BE2C (cell line): ENCODE data around the gene DENND1A.
A peak's percentile ranks its signal among the peaks of the same experiment; 100 is the strongest.

Experiments
- DNase-seq: peaks from one replicate; pipeline ENCODE4 v3.0.0-alpha.2; 2020
- H3K27me3 ChIP-seq: fragments of 250-450 bp; sonication (Bioruptor Pico); 2 replicates; pipeline ENCODE4 v1.5.1; 2020; ENCODE audit warnings: mild to moderate bottlenecking
- H3K36me3 ChIP-seq: fragments of 250-450 bp; sonication (Bioruptor Pico); 2 replicates; pipeline ENCODE4 v1.5.1; 2020; ENCODE audit warnings: mild to moderate bottlenecking
- H3K4me1 ChIP-seq: fragments of 250-450 bp; sonication (Bioruptor Pico); 2 replicates; pipeline ENCODE4 v1.5.1; 2020
- H3K4me3 ChIP-seq: 2 replicates; pipeline ENCODE4 v1.5.1; 2011; ENCODE audit warnings: low read depth, low read length
- H3K9me3 ChIP-seq: fragments of 250-450 bp; sonication (Bioruptor Pico); 2 replicates; pipeline ENCODE4 v1.5.1; 2020
- CTCF ChIP-seq: IDR thresholded peaks from 2 replicates; pipeline ENCODE4 v1.5.1; 2012; ENCODE audit warnings: mild to moderate bottlenecking, low read depth, low read length

DENND1A gene

GRCh38 chr9:123933440-123934212 lies 3.7 kb upstream of the DENND1A start:
- peaks cover 4% of the 10 kb centered on the region; the same call in 1 of the 2 replicates for H3K4me1 ChIP-seq
- DNase-seq: no peak

DNA sequence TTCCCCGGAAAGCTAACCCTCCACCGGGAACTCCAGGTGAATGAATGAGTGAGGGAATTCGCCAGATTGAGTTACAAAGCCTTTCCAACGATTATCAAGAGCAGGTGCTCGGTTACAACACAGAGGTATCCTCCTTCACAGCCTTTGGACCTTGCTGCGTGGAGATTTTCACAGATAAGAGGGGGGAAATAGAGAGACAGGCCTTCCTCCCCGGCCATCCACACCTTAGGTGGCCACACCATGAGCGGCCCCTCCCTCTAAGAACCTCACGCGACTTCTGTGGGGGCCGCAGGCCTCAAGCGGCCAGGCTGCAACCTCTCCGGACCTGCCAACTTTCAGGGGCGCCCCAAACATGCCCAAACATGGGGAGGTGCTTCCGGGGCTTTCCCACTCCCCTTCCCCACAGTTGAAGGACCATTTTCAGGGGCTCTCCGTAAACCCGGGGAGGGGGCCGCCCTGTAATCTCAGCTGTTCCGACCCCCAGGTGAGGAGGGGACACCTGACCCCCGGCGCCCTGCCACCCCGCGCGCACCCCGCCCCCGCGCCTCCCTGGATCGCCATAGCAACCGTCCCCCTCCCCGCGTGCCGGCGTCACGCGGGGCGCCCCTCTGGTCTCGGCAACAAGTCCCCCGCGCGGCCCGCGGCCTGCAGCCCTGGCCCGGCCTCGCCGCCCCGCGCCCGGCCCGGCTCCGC lies 603 bp downstream of the DENND1A start:
- no peak for TF ChIP-seq CTCF
- no peaks in the 10 kb centered on the region for H3K9me3 ChIP-seq
- no peaks in the 10 kb centered on the region for H3K36me3 ChIP-seq
- peak overlapping the region; percentile 76 for H3K4me3 ChIP-seq
- DNase-seq: no peak
- peaks cover 4% of the 10 kb centered on the region; the same call in 1 of the 2 replicates for H3K4me1 ChIP-seq
- H3K27me3 ChIP-seq: peaks cover 6% of the 10 kb centered on the region

More at GRCh38 chr9:123933440-123934212, 3.7 kb upstream of the DENND1A start:
- no peak for TF ChIP-seq CTCF
- peaks cover 6% of the 10 kb centered on the region for H3K27me3 ChIP-seq
- no peaks in the 10 kb centered on the region for H3K9me3 ChIP-seq
- H3K4me3 ChIP-seq: no peak overlapping the region
- H3K36me3 ChIP-seq: no peaks in the 10 kb centered on the region

- peak overlapping the region; percentile 76 for H3K4me3 ChIP-seq
- H3K27me3 ChIP-seq: no peaks in the 10 kb centered on the region; the same call in none of the 2 replicates
- H3K4me1 ChIP-seq: peaks cover 4% of the 10 kb centered on the region; the same call in 1 of the 2 replicates
- no peaks in the 10 kb centered on the region for H3K36me3 ChIP-seq
- no peak for TF ChIP-seq CTCF
- H3K9me3 ChIP-seq: no peaks in the 10 kb centered on the region
- no peak for DNase-seq
Measured at GRCh38 chr9:123928533-123929176, 1.3 kb downstream of the DENND1A start.

GRCh38 chr9:123927625-123928532 lies 2.0 kb downstream of the DENND1A start:
- Histone ChIP-seq H3K4me3 (no peak overlapping the region), H3K27me3 (no peaks in the 10 kb centered on the region; the same call in 1 of the 2 replicates), H3K36me3 (no peaks in the 10 kb centered on the region), H3K9me3 (no peaks in the 10 kb centered on the region), H3K4me1 (peaks cover 4% of the 10 kb centered on the region; the same call in 1 of the 2 replicates)
- no peak for TF ChIP-seq CTCF
- DNase-seq: no peak

- no peak for TF ChIP-seq CTCF
- Histone ChIP-seq H3K27me3 (no peaks in the 10 kb centered on the region; the same call in 1 of the 2 replicates), H3K4me1 (peaks cover 4% of the 10 kb centered on the region; the same call in 1 of the 2 replicates), H3K4me3 (no peak overlapping the region), H3K36me3 (no peaks in the 10 kb centered on the region), H3K9me3 (no peaks in the 10 kb centered on the region)
- no peak for DNase-seq
Measured at GRCh38 chr9:123926941-123927340, 3.0 kb downstream of the DENND1A start.
